ENCODE measurements around the gene ASB10.

The ASB10 gene

GRCh38 chr7:151207315-151207714 is 20.3 kb upstream of the ASB10 start:
- no peak overlapping the region for H3K27ac Mint-ChIP-seq (ENCODE audit: low read depth)
- H3K4me1 Mint-ChIP-seq: peaks cover 30% of the 10 kb centered on the region
- peaks cover 27% of the 10 kb centered on the region for H3K27me3 Mint-ChIP-seq
- DNase-seq (ENCODE audit: low spot score in 2 of 2) (no peak), ATAC-seq (replicated peaks; ENCODE audit: extremely low read depth, poor library complexity, severe bottlenecking) (peak; percentile 61)
- peaks cover 2% of the 10 kb centered on the region for H3K36me3 Mint-ChIP-seq (ENCODE audit: insufficient read depth)
- H3K4me3 Mint-ChIP-seq: peak overlapping the region; percentile 41
- H3K9me3 Mint-ChIP-seq: no peaks in the 10 kb centered on the region

GRCh38 chr7:151206914-151207313 is 19.9 kb upstream of the ASB10 start:
- H3K4me3 Mint-ChIP-seq: peak overlapping the region; percentile 41
- ATAC-seq (replicated peaks; ENCODE audit: extremely low read depth, poor library complexity, severe bottlenecking) (peak; percentile 74), DNase-seq (ENCODE audit: low spot score in 2 of 2) (no peak)
- no peaks in the 10 kb centered on the region for H3K9me3 Mint-ChIP-seq
- H3K27me3 Mint-ChIP-seq: peaks cover 27% of the 10 kb centered on the region
- H3K27ac Mint-ChIP-seq (ENCODE audit: low read depth): no peak overlapping the region
- peaks cover 30% of the 10 kb centered on the region for H3K4me1 Mint-ChIP-seq
- H3K36me3 Mint-ChIP-seq (ENCODE audit: insufficient read depth): peaks cover 2% of the 10 kb centered on the region

GRCh38 chr7:151205730-151206129 is 18.7 kb upstream of the ASB10 start:
- peaks cover 30% of the 10 kb centered on the region for H3K4me1 Mint-ChIP-seq
- no peak overlapping the region for H3K27ac Mint-ChIP-seq (ENCODE audit: low read depth)
- DNase-seq (ENCODE audit: low spot score in 2 of 2): no peak
- peaks cover 2% of the 10 kb centered on the region for H3K36me3 Mint-ChIP-seq (ENCODE audit: insufficient read depth)
- peak overlapping the region; percentile 10 for H3K4me3 Mint-ChIP-seq
- ATAC-seq (replicated peaks; ENCODE audit: extremely low read depth, poor library complexity, severe bottlenecking): no peak
- peaks cover 38% of the 10 kb centered on the region for H3K27me3 Mint-ChIP-seq
- H3K9me3 Mint-ChIP-seq: no peaks in the 10 kb centered on the region

GRCh38 chr7:151204383-151205032 is 17.5 kb upstream of the ASB10 start:
- Mint-ChIP-seq H3K36me3 (ENCODE audit: insufficient read depth) (peaks cover 2% of the 10 kb centered on the region), H3K9me3 (no peaks in the 10 kb centered on the region), H3K27ac (ENCODE audit: low read depth) (no peak overlapping the region), H3K27me3 (peaks cover 38% of the 10 kb centered on the region), H3K4me3 (no peak overlapping the region), H3K4me1 (peaks cover 30% of the 10 kb centered on the region)
- ATAC-seq (replicated peaks; ENCODE audit: extremely low read depth, poor library complexity, severe bottlenecking) (no peak), DNase-seq (ENCODE audit: low spot score in 2 of 2) (no peak)

GRCh38 chr7:151202836-151203235 is 15.8 kb upstream of the ASB10 start:
- Mint-ChIP-seq H3K27me3 (peaks cover 38% of the 10 kb centered on the region), H3K27ac (ENCODE audit: low read depth) (no peak overlapping the region), H3K36me3 (ENCODE audit: insufficient read depth) (peaks cover 4% of the 10 kb centered on the region), H3K4me3 (no peak overlapping the region), H3K4me1 (peaks cover 28% of the 10 kb centered on the region), H3K9me3 (no peaks in the 10 kb centered on the region)
- no peak for ATAC-seq (replicated peaks; ENCODE audit: extremely low read depth, poor library complexity, severe bottlenecking)
- no peak for DNase-seq (ENCODE audit: low spot score in 2 of 2)

- ATAC-seq (replicated peaks; ENCODE audit: extremely low read depth, poor library complexity, severe bottlenecking) (no peak), DNase-seq (ENCODE audit: low spot score in 2 of 2) (no peak)
- Mint-ChIP-seq H3K27ac (ENCODE audit: low read depth) (no peak overlapping the region), H3K4me3 (no peak overlapping the region), H3K36me3 (ENCODE audit: insufficient read depth) (peaks cover 4% of the 10 kb centered on the region), H3K27me3 (peaks cover 38% of the 10 kb centered on the region), H3K4me1 (peaks cover 18% of the 10 kb centered on the region), H3K9me3 (no peaks in the 10 kb centered on the region)
Observed at GRCh38 chr7:151201751-151202150, 14.7 kb upstream of the ASB10 start.

GRCh38 chr7:151201344-151201743 is 14.3 kb upstream of the ASB10 start:
- ATAC-seq (replicated peaks; ENCODE audit: extremely low read depth, poor library complexity, severe bottlenecking) (no peak), DNase-seq (ENCODE audit: low spot score in 2 of 2) (no peak)
- Mint-ChIP-seq H3K4me3 (no peak overlapping the region), H3K9me3 (no peaks in the 10 kb centered on the region), H3K27ac (ENCODE audit: low read depth) (no peak overlapping the region), H3K4me1 (peaks cover 14% of the 10 kb centered on the region), H3K36me3 (ENCODE audit: insufficient read depth) (peaks cover 4% of the 10 kb centered on the region), H3K27me3 (peaks cover 38% of the 10 kb centered on the region)

GRCh38 chr7:151198945-151199848 is 12.1 kb upstream of the ASB10 start:
- Mint-ChIP-seq H3K4me3 (no peak overlapping the region), H3K36me3 (ENCODE audit: insufficient read depth) (peaks cover 4% of the 10 kb centered on the region), H3K27me3 (peaks cover 25% of the 10 kb centered on the region), H3K9me3 (no peaks in the 10 kb centered on the region), H3K4me1 (peaks cover 7% of the 10 kb centered on the region), H3K27ac (ENCODE audit: low read depth) (no peak overlapping the region)
- DNase-seq (ENCODE audit: low spot score in 2 of 2) (no peak), ATAC-seq (replicated peaks; ENCODE audit: extremely low read depth, poor library complexity, severe bottlenecking) (no peak)

GRCh38 chr7:151197932-151198331 is 10.9 kb upstream of the ASB10 start:
- Mint-ChIP-seq H3K4me3 (no peak overlapping the region), H3K27ac (ENCODE audit: low read depth) (no peak overlapping the region), H3K27me3 (peaks cover 14% of the 10 kb centered on the region), H3K4me1 (peaks cover 8% of the 10 kb centered on the region), H3K9me3 (no peaks in the 10 kb centered on the region), H3K36me3 (ENCODE audit: insufficient read depth) (peaks cover 2% of the 10 kb centered on the region)
- no peak for ATAC-seq (replicated peaks; ENCODE audit: extremely low read depth, poor library complexity, severe bottlenecking)
- no peak for DNase-seq (ENCODE audit: low spot score in 2 of 2)

- Mint-ChIP-seq H3K4me3 (no peak overlapping the region), H3K36me3 (ENCODE audit: insufficient read depth) (peaks cover 2% of the 10 kb centered on the region), H3K9me3 (no peaks in the 10 kb centered on the region), H3K27ac (ENCODE audit: low read depth) (no peak overlapping the region), H3K27me3 (peaks cover 5% of the 10 kb centered on the region), H3K4me1 (peaks cover 8% of the 10 kb centered on the region)
- no peak for DNase-seq (ENCODE audit: low spot score in 2 of 2)
- ATAC-seq (replicated peaks; ENCODE audit: extremely low read depth, poor library complexity, severe bottlenecking): no peak
Observed at GRCh38 chr7:151195616-151196450, 8.8 kb upstream of the ASB10 start.

- H3K27ac Mint-ChIP-seq (ENCODE audit: low read depth): no peak overlapping the region
- no peaks in the 10 kb centered on the region for H3K9me3 Mint-ChIP-seq
- DNase-seq (ENCODE audit: low spot score in 2 of 2) (no peak), ATAC-seq (replicated peaks; ENCODE audit: extremely low read depth, poor library complexity, severe bottlenecking) (no peak)
- peaks cover 8% of the 10 kb centered on the region for H3K4me1 Mint-ChIP-seq
- H3K27me3 Mint-ChIP-seq: peaks cover 17% of the 10 kb centered on the region
- H3K4me3 Mint-ChIP-seq: no peak overlapping the region
- peaks cover under 1% of the 10 kb centered on the region for H3K36me3 Mint-ChIP-seq (ENCODE audit: insufficient read depth)
Observed at GRCh38 chr7:151194188-151194587, 7.1 kb upstream of the ASB10 start.

- Mint-ChIP-seq H3K36me3 (ENCODE audit: insufficient read depth) (no peaks in the 10 kb centered on the region), H3K27ac (ENCODE audit: low read depth) (no peak overlapping the region), H3K27me3 (peaks cover 17% of the 10 kb centered on the region), H3K4me3 (no peak overlapping the region), H3K4me1 (peaks cover 8% of the 10 kb centered on the region), H3K9me3 (no peaks in the 10 kb centered on the region)
- DNase-seq (ENCODE audit: low spot score in 2 of 2) (no peak), ATAC-seq (replicated peaks; ENCODE audit: extremely low read depth, poor library complexity, severe bottlenecking) (no peak)
Observed at GRCh38 chr7:151193203-151193978, 6.3 kb upstream of the ASB10 start.
